Measurements from ENCODE around the gene CST6.

DNA sequence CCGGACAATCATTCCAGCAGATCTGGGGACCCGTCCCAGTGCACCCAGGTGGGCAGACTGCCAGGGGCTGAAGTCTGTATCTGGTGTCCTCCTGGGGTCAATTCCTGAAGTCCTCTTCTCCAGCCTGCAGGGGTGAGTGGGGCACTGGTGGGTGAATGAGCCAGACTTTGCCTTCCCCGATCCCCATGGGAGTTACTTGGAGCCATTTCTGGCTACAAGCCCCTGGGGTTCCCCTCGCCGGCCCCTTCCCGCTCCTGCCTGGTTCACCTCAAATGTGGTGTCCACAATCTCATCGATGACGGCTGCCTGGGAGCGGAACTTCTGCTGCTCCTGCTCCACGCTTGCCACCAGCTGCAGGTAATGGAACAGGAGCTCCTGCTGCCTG lies 5.0 kb downstream of the CST6 start:
- TF ChIP-seq, protein P1, sequence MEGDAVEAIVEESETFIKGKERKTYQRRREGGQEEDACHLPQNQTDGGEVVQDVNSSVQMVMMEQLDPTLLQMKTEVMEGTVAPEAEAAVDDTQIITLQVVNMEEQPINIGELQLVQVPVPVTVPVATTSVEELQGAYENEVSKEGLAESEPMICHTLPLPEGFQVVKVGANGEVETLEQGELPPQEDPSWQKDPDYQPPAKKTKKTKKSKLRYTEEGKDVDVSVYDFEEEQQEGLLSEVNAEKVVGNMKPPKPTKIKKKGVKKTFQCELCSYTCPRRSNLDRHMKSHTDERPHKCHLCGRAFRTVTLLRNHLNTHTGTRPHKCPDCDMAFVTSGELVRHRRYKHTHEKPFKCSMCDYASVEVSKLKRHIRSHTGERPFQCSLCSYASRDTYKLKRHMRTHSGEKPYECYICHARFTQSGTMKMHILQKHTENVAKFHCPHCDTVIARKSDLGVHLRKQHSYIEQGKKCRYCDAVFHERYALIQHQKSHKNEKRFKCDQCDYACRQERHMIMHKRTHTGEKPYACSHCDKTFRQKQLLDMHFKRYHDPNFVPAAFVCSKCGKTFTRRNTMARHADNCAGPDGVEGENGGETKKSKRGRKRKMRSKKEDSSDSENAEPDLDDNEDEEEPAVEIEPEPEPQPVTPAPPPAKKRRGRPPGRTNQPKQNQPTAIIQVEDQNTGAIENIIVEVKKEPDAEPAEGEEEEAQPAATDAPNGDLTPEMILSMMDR (IDR thresholded peaks at IDR 0.05), result no peak
- no peak for TF ChIP-seq POLR2A (IDR thresholded peaks at IDR 0.05)

Data from lower leg skin (tissue), 3 donors.